Right atrium auricular region (tissue), 2 donors: Measurements from ENCODE around the gene GTPBP4. TPM values are rescaled to one million over a fixed set of nuclear protein-coding genes. Genes with fewer than 3 reads are reported as not detected.

Experiments
- DNase-seq: peaks from one replicate; pipeline ENCODE4 v3.0.0-alpha.2; 2019; ENCODE audit warnings: low spot score
- H3K27ac ChIP-seq, 2 donors: fragments of 200-600 bp; sonication (generic); 1 replicate in 1 of 2; 2 replicates in 1 of 2; pipeline ENCODE4 v1.5.1; 2016 to 2019
- H3K27me3 ChIP-seq, 2 donors: fragments of 200-600 bp; sonication (generic); one replicate each; pipeline versions ENCODE4 v1.5.1 to v1.6.0; 2017 to 2019
- H3K36me3 ChIP-seq: fragments of 200-600 bp; sonication (generic); one replicate; pipeline ENCODE4 v1.5.1; 2016
- H3K4me1 ChIP-seq, 2 donors: fragments of 200-600 bp; sonication (generic); one replicate each; pipeline versions ENCODE4 v1.5.1 to v1.6.0; 2017 to 2019
- H3K4me3 ChIP-seq, 2 donors: fragments of 200-600 bp; sonication (generic); 1 replicate in 1 of 2; 2 replicates in 1 of 2; pipeline ENCODE4 v1.5.1; 2017 to 2019; ENCODE audit warnings: mild to moderate bottlenecking in 1 of 2, moderate library complexity in 1 of 2
- H3K9me3 ChIP-seq, 2 donors: fragments of 200-600 bp; sonication (generic); one replicate each; pipeline ENCODE4 v1.5.1; 2019
- CTCF ChIP-seq, 2 donors: fragments of 200-600 bp; sonication (generic); IDR thresholded peaks; one replicate each; pipeline ENCODE4 v1.5.1; 2019; ENCODE audit warnings: antibody characterized with exemption in 2 of 2
- total RNA-seq, 2 donors: library from RNA; depleted of rRNA; stranded (reverse); fragments of >200 nt; gene quantifications; one replicate each; pipeline ENCODE4 v1.1.0, GENCODE V29; 2016

The GTPBP4 gene
- total RNA-seq, 2 donors from 2014 or later: 14.4 to 14.6 TPM

- no peaks in the 10 kb centered on the region for H3K27me3 ChIP-seq
- H3K4me3 ChIP-seq: no peak overlapping the region
- H3K9me3 ChIP-seq: no peaks in the 10 kb centered on the region
- no peak for TF ChIP-seq CTCF (IDR thresholded peaks at IDR 0.05)
- peaks cover 0 to 9% of the 10 kb centered on the region in 2 donors for H3K4me1 ChIP-seq
- no peak for DNase-seq
- no peak overlapping the region for H3K27ac ChIP-seq
- peaks cover 66% of the 10 kb centered on the region for H3K36me3 ChIP-seq
Observed at GRCh38 chr10:994836-995558, 6.8 kb downstream of the GTPBP4 start.

DNA sequence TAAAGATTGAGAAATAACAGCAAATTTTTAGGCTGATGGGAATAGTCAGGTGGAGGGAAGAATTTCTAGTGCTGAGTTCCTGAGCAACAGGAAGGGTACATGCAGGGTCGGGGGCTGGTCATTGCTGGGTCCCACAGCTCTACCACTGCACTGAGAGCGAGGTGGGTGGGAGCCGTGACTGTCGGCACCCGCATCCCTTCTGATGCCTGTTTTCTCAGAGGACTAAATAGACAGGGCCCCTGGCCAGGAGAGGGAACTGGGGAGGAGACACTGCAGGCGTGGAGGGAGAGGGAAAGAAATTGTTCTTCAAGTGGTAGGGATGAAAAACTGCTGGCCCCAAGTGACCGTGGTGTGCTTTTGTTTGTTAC lies 7.3 kb downstream of the GTPBP4 start:
- H3K36me3 ChIP-seq: peaks cover 72% of the 10 kb centered on the region
- H3K27ac ChIP-seq: no peak overlapping the region
- DNase-seq: no peak
- no peaks in the 10 kb centered on the region for H3K9me3 ChIP-seq
- H3K27me3 ChIP-seq: no peaks in the 10 kb centered on the region
- TF ChIP-seq CTCF (IDR thresholded peaks at IDR 0.05): no peak
- H3K4me3 ChIP-seq: no peak overlapping the region
- H3K4me1 ChIP-seq: peaks cover 0 to 4% of the 10 kb centered on the region in 2 donors

DNA sequence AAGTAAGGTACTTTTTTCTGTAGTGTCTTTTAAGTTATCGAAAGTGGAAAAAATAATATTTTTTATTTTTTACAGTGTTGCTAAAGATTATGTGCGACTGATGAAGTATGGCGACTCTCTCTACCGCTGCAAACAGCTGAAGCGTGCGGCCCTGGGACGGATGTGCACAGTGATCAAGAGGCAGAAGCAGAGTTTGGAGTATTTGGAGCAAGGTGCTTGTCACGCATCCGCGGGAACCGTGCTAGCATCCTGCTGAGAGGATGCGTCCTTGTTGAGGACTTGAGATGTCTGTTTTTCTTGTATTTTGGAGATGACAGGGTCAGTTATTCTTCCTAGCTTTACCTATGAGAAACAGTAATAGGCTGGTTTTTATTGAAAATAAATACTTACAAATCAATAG lies 7.8 kb downstream of the GTPBP4 start:
- peaks cover 77% of the 10 kb centered on the region for H3K36me3 ChIP-seq
- DNase-seq: no peak
- no peaks in the 10 kb centered on the region for H3K4me1 ChIP-seq
- H3K4me3 ChIP-seq: no peak overlapping the region
- H3K27ac ChIP-seq: no peak overlapping the region
- H3K9me3 ChIP-seq: no peaks in the 10 kb centered on the region
- TF ChIP-seq CTCF (IDR thresholded peaks at IDR 0.05): no peak
- no peaks in the 10 kb centered on the region for H3K27me3 ChIP-seq

- no peaks in the 10 kb centered on the region for H3K4me1 ChIP-seq
- H3K36me3 ChIP-seq: peaks cover 91% of the 10 kb centered on the region
- H3K27ac ChIP-seq: no peak overlapping the region
- no peak for TF ChIP-seq CTCF (IDR thresholded peaks at IDR 0.05)
- peaks cover 0 to 6% of the 10 kb centered on the region in 2 donors for H3K9me3 ChIP-seq
- no peak overlapping the region for H3K4me3 ChIP-seq
- no peaks in the 10 kb centered on the region for H3K27me3 ChIP-seq
- DNase-seq: no peak
Observed at GRCh38 chr10:997266-998022, 9.2 kb downstream of the GTPBP4 start.

DNA sequence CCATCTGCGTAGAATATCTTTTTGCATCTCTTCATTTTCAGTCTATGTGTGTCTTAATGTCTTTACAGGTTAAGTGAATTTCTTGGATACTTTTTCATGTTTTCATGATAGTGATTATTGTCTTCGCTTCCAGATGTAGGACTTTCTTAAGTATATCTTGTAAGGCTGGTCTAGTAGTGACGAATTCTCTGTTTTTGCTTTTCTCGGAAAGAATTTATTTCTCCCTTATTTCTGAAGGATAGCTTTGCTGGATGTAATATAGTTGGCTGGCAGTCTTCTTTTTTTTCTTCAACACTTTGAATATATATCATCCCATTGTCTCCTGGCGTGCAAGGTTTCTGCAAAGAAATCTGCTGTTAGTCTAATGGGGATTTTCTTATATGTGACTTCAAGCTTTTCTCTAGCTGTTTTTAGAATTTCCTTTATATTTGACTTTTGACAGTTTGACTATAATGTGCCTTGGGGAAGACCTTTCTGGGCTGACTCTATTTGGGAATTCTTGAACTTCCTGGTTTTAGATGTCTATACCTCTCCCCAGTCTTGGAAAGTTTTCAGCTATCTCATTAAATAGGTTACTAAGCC lies 14.3 kb downstream of the GTPBP4 start:
- no peak for DNase-seq
- H3K9me3 ChIP-seq: peaks cover 0 to 17% of the 10 kb centered on the region in 2 donors
- H3K4me3 ChIP-seq: no peak overlapping the region
- no peaks in the 10 kb centered on the region for H3K4me1 ChIP-seq
- no peak overlapping the region for H3K27ac ChIP-seq
- TF ChIP-seq CTCF (IDR thresholded peaks at IDR 0.05): no peak
- peaks cover 99% of the 10 kb centered on the region for H3K36me3 ChIP-seq
- H3K27me3 ChIP-seq: no peaks in the 10 kb centered on the region
